Measurements from ENCODE around the gene BTBD7. TPM values are rescaled to one million over a fixed set of nuclear protein-coding genes. Genes with fewer than 3 reads are reported as not detected.
"Not testable (repeated sequence)": the region's sequence is repeated elsewhere in the genome, so short reads cannot be mapped to it uniquely, and the experiment has no call there.

The BTBD7 gene
- total and polyA plus RNA-seq, 11 donors = 7.2 to 34.0 (median 20.2) TPM

- no peak for TF ChIP-seq CTCF (IDR thresholded peaks at IDR 0.05)
- TF ChIP-seq POLR2A (IDR thresholded peaks at IDR 0.05) = no peak
- 71 to 83% (median 75%) methylated on average over 4 of the region's 4 CpGs for WGBS, 4 donors
These were observed 37.0 kb upstream of the BTBD7 start for GRCh38 chr14:93369713-93370266.

GRCh38 chr14:93368996-93369712 lies 36.3 kb upstream of the BTBD7 start:
- TF ChIP-seq POLR2A (IDR thresholded peaks at IDR 0.05) = no peak
- TF ChIP-seq CTCF (IDR thresholded peaks at IDR 0.05) = no peak
- DNase-seq (no peak), ATAC-seq (no peak)
- H3K9me3 ChIP-seq = peaks cover 0 to 13% (median 0%) of the 10 kb centered on the region in 12 donors
- WGBS, 4 donors = 69 to 79% (median 72%) methylated on average over 5 of the region's 5 CpGs
- H3K27me3 ChIP-seq = no peaks in the 10 kb centered on the region
- H3K27ac ChIP-seq = peak overlapping the region in 1 of 12 donors; percentile 40
- H3K36me3 ChIP-seq = no peaks in the 10 kb centered on the region
- H3K4me1 ChIP-seq = peaks cover 0 to 9% (median 0%) of the 10 kb centered on the region in 12 donors
- intact Hi-C loops (cut with DNase I) = no loop called here
- no peak overlapping the region for H3K4me3 ChIP-seq

More at GRCh38 chr14:93369713-93370266, 37.0 kb upstream of the BTBD7 start:
- Histone ChIP-seq H3K27me3 (no peaks in the 10 kb centered on the region), H3K36me3 (no peaks in the 10 kb centered on the region), H3K4me1 (peaks cover 0 to 9% (median 0%) of the 10 kb centered on the region in 12 donors), H3K27ac (peak overlapping the region in 1 of 12 donors; percentile 40), H3K4me3 (no peak overlapping the region), H3K9me3 (peaks cover 0 to 16% (median 0%) of the 10 kb centered on the region in 12 donors)
- no peak for DNase-seq
- intact Hi-C loops (cut with DNase I) = no loop called here
- peak in 1 of 4 donors; percentile 34 for ATAC-seq

DNA sequence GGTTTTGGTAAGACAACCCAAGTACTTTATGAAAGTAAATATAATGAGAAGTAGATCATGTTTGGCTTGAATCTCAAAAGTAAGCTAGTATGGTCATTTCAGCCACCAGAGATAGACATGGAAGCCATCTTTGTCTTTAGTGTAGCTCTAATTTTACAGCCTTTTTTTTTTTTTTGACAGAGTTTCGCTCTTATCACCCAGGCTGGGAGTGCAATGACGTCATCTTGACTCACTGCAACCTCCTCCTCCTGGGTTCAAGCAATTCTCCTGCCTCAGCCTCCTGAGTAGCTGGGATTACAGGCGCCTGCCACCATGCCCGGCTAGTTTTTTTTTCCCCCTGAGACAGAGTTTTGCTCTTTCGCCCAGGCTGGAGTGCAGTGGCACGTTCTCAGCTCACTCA lies 22.0 kb upstream of the BTBD7 start:
- ATAC-seq; H3K9me3 ChIP-seq; H3K36me3 ChIP-seq; H3K27me3 ChIP-seq; H3K27ac ChIP-seq; H3K4me1 ChIP-seq; H3K4me3 ChIP-seq; intact Hi-C loops (cut with DNase I); DNase-seq: not testable (repeated sequence)
- WGBS, 4 donors = 77 to 85% (median 78%) methylated on average over 6 of the region's 6 CpGs

GRCh38 chr14:93348292-93348691 lies 15.5 kb upstream of the BTBD7 start:
- intact Hi-C loops (cut with DNase I) = no loop called here
- Histone ChIP-seq H3K36me3 (no peaks in the 10 kb centered on the region), H3K27ac (no peak overlapping the region), H3K27me3 (no peaks in the 10 kb centered on the region), H3K4me1 (no peaks in the 10 kb centered on the region), H3K4me3 (no peak overlapping the region), H3K9me3 (peaks cover 0 to 5% (median 0%) of the 10 kb centered on the region in 12 donors)
- DNase-seq = no peak
- 80 to 83% (median 81%) methylated on average over 5 of the region's 5 CpGs for WGBS, 4 donors
- ATAC-seq = no peak
- TF ChIP-seq POLR2A (IDR thresholded peaks at IDR 0.05) = no peak
- no peak for TF ChIP-seq CTCF (IDR thresholded peaks at IDR 0.05)
